Mucosa of descending colon (tissue), 3 donors: ENCODE results near the gene DMXL2. TPM values are rescaled to one million over a fixed set of nuclear protein-coding genes. Genes with fewer than 3 reads are reported as not detected.

Experiments used
- ATAC-seq: fragments of 200-7000 bp; cut with Tn5 transposase; one replicate; pipeline ENCODE4 v1.9.1; 2020; ENCODE audit warnings: mild to moderate bottlenecking, moderate library complexity
- DNase-seq, 3 donors: peaks; one replicate each; pipeline ENCODE4 v3.0.0-alpha.2; 2020
- H3K36me3 ChIP-seq: fragments of 200-600 bp; one replicate; pipeline ENCODE4 v1.8.0; 2021; ENCODE audit warnings: low read depth, mild to moderate bottlenecking
- H3K4me1 ChIP-seq: fragments of 200-600 bp; one replicate; pipeline ENCODE4 v1.8.0; 2021; ENCODE audit warnings: low read depth, mild to moderate bottlenecking
- H3K4me3 ChIP-seq: fragments of 200-600 bp; one replicate; pipeline ENCODE4 v1.8.0; 2021; ENCODE audit warnings: mild to moderate bottlenecking
- H3K9me3 ChIP-seq: fragments of 200-600 bp; one replicate; pipeline ENCODE4 v1.8.0; 2021; ENCODE audit warnings: mild to moderate bottlenecking
- CTCF ChIP-seq: fragments of 200-600 bp; IDR thresholded peaks from one replicate; pipeline ENCODE4 v1.8.0; 2022; ENCODE audit warnings: antibody characterized with exemption, mild to moderate bottlenecking
- intact Hi-C, 2 donors: fragments of 100-400 bp; cut with DNase I in 1 of 2; cut with micrococcal nuclease in 1 of 2; formaldehyde crosslinking; loops; one replicate each; pipeline versions ENCODE4 v1.11.0 to v1.11.1; 2022; cut with DNase I, micrococcal nuclease
- total RNA-seq, 3 donors: library from RNA; stranded (reverse); fragmentation: NEBNext Ultra II Directional in 2 of 3; extraction: Animal tissue kit (Norgen Biotek cat#: 25700) in 2 of 3; gene quantifications; one replicate each; pipeline versions ENCODE4 v1.2.1 to v1.2.4, GENCODE V29; 2021 to 2023
- donor health status: DM: no; HTN: no; CAD: no; lungs with moderate emphysema.
- donor health status: DM: no; HTN: no; CAD: no.
- donor health status: DM: no; HTN: yes; CAD: no.

Gene DMXL2
- total RNA-seq, 3 donors from 2014 or later = 36.5 to 45.5 (median 43.0) TPM

- no peak overlapping the region for H3K4me3 ChIP-seq
- no peaks in the 10 kb centered on the region for H3K9me3 ChIP-seq
- DNase-seq (no peak), ATAC-seq (no peak)
- no peak for TF ChIP-seq CTCF
- peaks cover 19% of the 10 kb centered on the region for H3K4me1 ChIP-seq
- intact Hi-C loops = no loop called here
- H3K36me3 ChIP-seq = no peaks in the 10 kb centered on the region
Measured at GRCh38 chr15:51625236-51625635, 2.7 kb upstream of the DMXL2 start.

GRCh38 chr15:51624022-51624421 lies 1.5 kb upstream of the DMXL2 start:
- no peaks in the 10 kb centered on the region for H3K36me3 ChIP-seq
- H3K4me1 ChIP-seq = peaks cover 19% of the 10 kb centered on the region
- DNase-seq = no peak
- no peak for ATAC-seq
- no peaks in the 10 kb centered on the region for H3K9me3 ChIP-seq
- no peak overlapping the region for H3K4me3 ChIP-seq
- intact Hi-C loops = no loop called here
- TF ChIP-seq CTCF = no peak

GRCh38 chr15:51623386-51623938 lies 891 bp upstream of the DMXL2 start:
- peaks cover 19% of the 10 kb centered on the region for H3K4me1 ChIP-seq
- intact Hi-C loops = no loop called here
- peak overlapping the region; percentile 63 for H3K4me3 ChIP-seq
- TF ChIP-seq CTCF = no peak
- no peaks in the 10 kb centered on the region for H3K36me3 ChIP-seq
- H3K9me3 ChIP-seq = no peaks in the 10 kb centered on the region
- DNase-seq (peak in 1 of 3 donors; percentile 93), ATAC-seq (peak; percentile 81)

GRCh38 chr15:51621936-51622603 lies 501 bp downstream of the DMXL2 start:
- Histone ChIP-seq H3K4me1 (peaks cover 19% of the 10 kb centered on the region), H3K9me3 (no peaks in the 10 kb centered on the region), H3K36me3 (no peaks in the 10 kb centered on the region), H3K4me3 (peak overlapping the region; percentile 63)
- ATAC-seq = peak; percentile 60
- peak in 2 of 3 donors; percentile 56 to 64 for DNase-seq
- intact Hi-C loops = no loop called here
- no peak for TF ChIP-seq CTCF

- no peaks in the 10 kb centered on the region for H3K36me3 ChIP-seq
- ATAC-seq (no peak), DNase-seq (no peak)
- no peak for TF ChIP-seq CTCF
- no peak overlapping the region for H3K4me3 ChIP-seq
- intact Hi-C loops = no loop called here
- peaks cover 19% of the 10 kb centered on the region for H3K4me1 ChIP-seq
- no peaks in the 10 kb centered on the region for H3K9me3 ChIP-seq
Measured at GRCh38 chr15:51621155-51621765, 1.3 kb downstream of the DMXL2 start.
